Measurements from ENCODE around the gene TMEM143.
"Not testable (repeated sequence)": the region's sequence is repeated elsewhere in the genome, so short reads cannot be mapped to it uniquely, and the experiment has no call there.

TMEM143 gene

GRCh38 chr19:48325265-48325910 is 38.4 kb downstream of the TMEM143 start, which contains the start of gene EMP3:
Gene EMP3, plus strand, starts transcription at chr19:48325552. Its CDS starts 1,293 bp downstream, at chr19:48326845.
- DNase-seq = peak; percentile 85 to 90

DNA sequence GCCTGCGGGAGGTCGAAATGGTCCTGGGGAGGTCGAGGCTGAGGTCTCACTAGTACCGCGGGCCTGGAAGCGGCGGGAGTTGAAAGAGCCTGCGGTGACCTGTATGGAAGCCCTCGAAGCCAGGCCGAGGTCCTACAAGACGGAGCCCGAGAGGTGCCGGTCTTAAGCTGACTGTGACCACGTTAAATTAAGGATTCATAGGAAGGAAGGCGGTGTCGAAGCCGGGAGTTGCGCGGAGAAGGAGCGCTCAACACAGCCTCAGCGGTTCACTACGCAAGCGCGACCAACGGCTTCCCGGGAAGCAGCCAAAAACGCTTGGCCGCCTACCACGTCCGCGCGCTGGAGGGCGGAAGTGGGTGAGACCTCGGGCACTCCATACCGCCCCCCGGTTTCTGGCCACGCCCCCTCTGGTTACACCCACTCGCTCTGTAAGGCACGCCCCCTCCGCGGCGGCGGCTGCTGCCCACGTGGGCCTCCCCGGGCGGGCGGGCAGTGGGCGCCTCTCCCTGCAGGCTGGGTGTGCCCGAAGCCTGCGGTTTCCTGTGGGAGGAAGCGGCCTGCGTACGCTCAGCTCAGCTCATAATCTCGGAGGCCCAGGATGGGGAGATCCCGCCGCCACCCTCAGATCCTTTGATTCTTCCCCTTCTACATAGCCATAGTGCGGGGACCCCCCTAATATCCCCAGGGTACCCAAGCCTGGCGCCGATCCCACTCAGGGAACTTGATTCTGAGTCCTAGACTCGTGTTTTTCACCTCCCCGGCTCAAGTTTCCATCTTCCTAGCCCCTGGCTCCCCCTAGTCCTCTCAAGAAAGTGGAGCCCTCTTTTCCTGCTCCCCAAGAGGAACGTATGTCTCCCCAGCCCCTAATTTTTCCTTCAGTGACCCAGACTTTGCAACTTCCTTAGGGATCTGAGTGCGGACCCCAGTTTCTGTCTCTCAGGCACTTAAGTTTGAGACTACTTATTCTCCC is 41.8 kb downstream of the TMEM143 start:
- DNase-seq = peak; percentile 98 to 99

DNA sequence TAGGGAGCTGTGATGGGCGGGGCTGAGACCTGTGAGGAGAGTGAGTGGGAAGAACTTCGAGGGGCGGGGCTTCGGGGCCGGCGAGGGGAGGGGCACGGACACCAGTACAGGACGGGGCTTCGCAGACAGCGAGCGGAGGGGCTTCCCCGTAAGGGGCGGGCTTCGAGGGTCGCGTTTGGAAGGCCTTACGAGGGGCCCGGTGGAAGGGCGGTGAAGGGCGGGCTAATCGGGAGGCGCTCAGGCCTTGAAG is 42.4 kb downstream of the TMEM143 start:
- DNase-seq = peak; percentile 96 to 98

- DNase-seq = peak; percentile 88 to 89
Measured at GRCh38 chr19:48319647-48320541, 43.8 kb downstream of the TMEM143 start.

GRCh38 chr19:48318286-48318987 is 45.3 kb downstream of the TMEM143 start:
- no peak for DNase-seq

- DNase-seq = not testable (repeated sequence)
Measured at GRCh38 chr19:48317708-48317960, 46.1 kb downstream of the TMEM143 start.

DNA sequence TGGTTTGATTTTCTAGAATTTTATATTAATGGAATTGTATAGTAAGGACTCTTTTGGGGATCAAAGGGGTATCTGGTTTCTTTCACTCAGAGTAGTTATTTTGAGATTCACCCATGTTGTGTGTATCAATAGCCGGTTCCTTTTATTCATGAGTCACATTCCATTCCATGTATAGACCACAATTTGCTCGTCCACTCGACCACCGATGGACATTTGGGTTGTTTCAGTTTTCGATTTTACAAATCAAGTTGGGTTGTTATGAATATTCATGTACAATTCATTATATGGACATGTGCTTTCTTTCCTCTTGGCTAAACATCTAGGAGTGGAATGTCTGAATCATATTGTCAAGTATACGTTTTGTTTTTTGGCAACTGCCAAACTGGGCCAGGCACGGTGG is 48.0 kb downstream of the TMEM143 start:
- no peak for DNase-seq

- DNase-seq = no peak
Measured at GRCh38 chr19:48311384-48311783, 52.4 kb downstream of the TMEM143 start.

GRCh38 chr19:48310227-48310626 is 53.5 kb downstream of the TMEM143 start:
- no peak for DNase-seq

- not testable (repeated sequence) for DNase-seq
Measured at GRCh38 chr19:48309731-48310130, 54.0 kb downstream of the TMEM143 start.

GRCh38 chr19:48308631-48309586 is 54.8 kb downstream of the TMEM143 start:
- no peak for DNase-seq

DNA sequence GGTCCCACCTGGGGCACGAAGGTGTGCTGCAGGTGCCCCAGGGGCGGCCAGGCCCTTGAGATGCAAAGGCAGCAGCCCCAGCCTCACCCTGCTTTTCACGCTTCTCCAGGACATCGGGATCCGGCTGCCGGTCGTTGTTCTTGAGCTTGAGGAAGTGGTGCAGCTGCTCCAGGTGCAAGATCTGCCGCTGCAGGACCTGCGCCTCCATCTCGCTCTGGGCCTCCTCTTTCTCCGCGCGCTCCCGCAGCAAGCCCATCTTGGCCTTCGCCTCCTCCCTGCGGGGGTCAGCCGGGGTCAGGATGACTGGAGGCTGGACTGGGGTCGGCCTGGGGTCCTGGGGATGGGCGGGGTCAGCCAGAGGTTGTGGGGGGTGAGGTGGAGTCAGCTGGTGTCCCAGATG is 59.9 kb downstream of the TMEM143 start:
- DNase-seq = no peak

DNA sequence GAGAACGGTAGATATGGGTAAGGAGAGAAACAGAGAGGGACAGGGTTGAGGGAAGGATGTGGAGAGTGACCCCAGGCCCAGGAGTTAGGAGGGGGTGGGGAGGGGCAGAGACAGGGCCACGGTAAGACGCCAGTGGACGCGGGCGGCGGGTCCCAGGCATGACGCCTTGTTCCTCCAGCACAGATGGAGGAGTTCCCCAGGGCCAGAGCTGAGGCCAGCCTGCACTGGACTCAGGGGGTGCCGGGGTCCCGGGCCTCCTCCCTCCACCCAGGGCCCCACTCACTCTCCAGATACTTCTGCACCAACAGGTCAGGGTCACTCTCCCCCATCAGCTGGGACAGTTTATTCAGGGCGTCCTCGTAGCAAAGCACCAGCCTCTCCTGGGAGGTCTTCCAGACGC is 60.4 kb downstream of the TMEM143 start:
- no peak for DNase-seq

- DNase-seq = no peak
Measured at GRCh38 chr19:48302600-48302959, 61.2 kb downstream of the TMEM143 start.

DNA sequence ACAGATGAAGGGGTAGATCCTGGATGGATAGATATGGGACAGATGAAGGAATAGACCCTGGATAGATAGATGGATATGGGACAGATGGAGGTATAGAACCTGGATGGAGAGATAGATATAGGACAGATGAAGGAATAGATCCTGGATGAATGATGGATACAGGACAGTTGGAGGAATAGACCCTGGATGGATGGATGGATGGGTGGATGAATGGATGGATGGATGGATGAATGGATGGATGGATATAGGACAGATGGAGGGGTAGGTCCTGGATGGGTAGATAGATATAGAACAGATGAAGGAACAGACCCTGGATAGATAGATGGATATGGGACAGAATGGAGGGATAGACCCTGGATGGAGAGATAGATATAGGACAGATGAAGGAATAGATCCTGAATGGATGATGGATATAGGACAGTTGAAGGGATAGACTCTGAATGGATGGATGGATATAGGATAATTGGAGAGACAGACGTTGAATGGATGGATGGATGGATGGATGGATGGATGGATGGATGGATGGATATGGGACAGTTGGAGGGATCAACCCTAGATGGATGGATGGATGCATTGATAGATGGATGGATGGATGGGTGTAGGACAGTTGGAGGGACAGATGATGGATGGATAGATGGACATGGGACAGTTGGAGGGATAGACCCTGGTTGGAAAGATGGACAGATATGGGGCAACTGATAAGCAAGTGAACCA is 61.7 kb downstream of the TMEM143 start:
- no peak for DNase-seq

- no peak for DNase-seq
Measured at GRCh38 chr19:48297975-48298374, 65.8 kb downstream of the TMEM143 start.

GRCh38 chr19:48296963-48297734 is 66.6 kb downstream of the TMEM143 start:
- no peak for DNase-seq

GRCh38 chr19:48295458-48295857 is 68.3 kb downstream of the TMEM143 start:
- no peak for DNase-seq

DNA sequence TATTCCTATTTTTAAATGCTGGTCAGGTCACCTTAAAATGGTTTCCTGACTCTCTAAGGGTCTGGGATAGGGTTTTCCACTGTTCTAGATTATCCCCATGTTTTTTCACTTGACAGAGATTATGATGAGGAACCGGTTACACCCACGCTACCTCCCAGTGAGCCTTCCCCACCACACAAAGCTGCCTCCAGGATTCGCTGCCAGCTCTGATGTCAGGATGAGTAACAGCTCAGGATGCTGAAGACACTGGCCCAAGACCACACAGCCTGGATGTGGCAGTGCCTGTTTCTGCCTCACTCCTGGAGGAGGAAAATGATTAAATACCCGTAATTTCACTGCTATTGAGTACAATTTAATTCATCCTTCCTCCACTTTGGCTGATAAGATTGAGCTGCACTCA is 70.9 kb downstream of the TMEM143 start:
- no peak for DNase-seq

- DNase-seq = not testable (repeated sequence)
Measured at GRCh38 chr19:48291489-48291815, 72.3 kb downstream of the TMEM143 start.
